Gastrocnemius medialis (tissue), 4 donors: ENCODE measurements around the gene KEAP1. TPM values are rescaled to one million over a fixed set of nuclear protein-coding genes. Genes with fewer than 3 reads are reported as not detected.

Source experiments
- ATAC-seq, 2 donors: fragments of 150-250 bp; one replicate each; pipeline ENCODE4 v1.9.1; 2016
- DNase-seq, 2 donors: peaks; one replicate each; pipeline ENCODE4 v3.0.0-alpha.2; 2019
- H3K27ac ChIP-seq, 4 donors: fragments of 200-600 bp; sonication (generic); 1 replicate in 1 of 4; 2 replicates in 3 of 4; pipeline ENCODE4 v1.5.1; 2016 to 2018; ENCODE audit warnings: mild to moderate bottlenecking in 2 of 4, moderate library complexity in 1 of 4
- H3K27me3 ChIP-seq, 3 donors: fragments of 200-600 bp; sonication (generic) in 2 of 3; 1 replicate in 1 of 3; 2 replicates in 2 of 3; pipeline versions ENCODE4 v1.5.1 to v1.6.0; 2016 to 2019; ENCODE audit warnings: mild to moderate bottlenecking in 1 of 3, moderate library complexity in 1 of 3
- H3K36me3 ChIP-seq, 2 donors: fragments of 200-600 bp; sonication (generic) in 1 of 2; one replicate each; pipeline ENCODE4 v1.5.1; 2017 to 2018
- H3K4me1 ChIP-seq, 2 donors: fragments of 200-600 bp; sonication (generic) in 1 of 2; one replicate each; pipeline ENCODE4 v1.5.1; 2016 to 2017; ENCODE audit warnings: mild to moderate bottlenecking in 2 of 2
- H3K4me3 ChIP-seq, 4 donors: fragments of 200-600 bp; sonication (generic) in 3 of 4; 1 replicate in 1 of 4; 2 replicates in 3 of 4; pipeline ENCODE4 v1.5.1; 2016 to 2019; ENCODE audit warnings: mild to moderate bottlenecking in 2 of 4
- H3K9me3 ChIP-seq, 3 donors: fragments of 200-600 bp; sonication (generic) in 2 of 3; 1 replicate in 1 of 3; 2 replicates in 2 of 3; pipeline ENCODE4 v1.5.1; 2016 to 2019
- CTCF ChIP-seq, 5 experiments: fragments of 450-650 bp in 3 of 5; fragments of 200-600 bp in 2 of 5; sonication (generic) in 2 of 5; IDR thresholded peaks in 4 of 5; conservative IDR thresholded peaks in 1 of 5; 1 replicate in 4 of 5; 2 replicates in 1 of 5; pipeline ENCODE4 v1.5.1; 2016 to 2019; ENCODE audit warnings: antibody characterized with exemption in 5 of 5, mild to moderate bottlenecking in 3 of 5, moderate library complexity in 3 of 5
- POLR2A ChIP-seq, 2 donors: fragments of 450-650 bp; IDR thresholded peaks; one replicate each; pipeline ENCODE4 v1.6.1; 2017; ENCODE audit warnings: antibody characterized with exemption in 2 of 2, mild to moderate bottlenecking in 2 of 2, moderate library complexity in 2 of 2
- in situ Hi-C, 4 donors: fragments of 200-750 bp; cut with MboI; loops; one replicate each; pipeline versions ENCODE4 v1.15.0 to v1.8.0; 2017; ENCODE audit warnings: low sequenced_read_pairs in 4 of 4
- intact Hi-C: fragments of 100-400 bp; cut with DNase I; formaldehyde crosslinking; loops from one replicate; pipeline ENCODE4 v1.15.1; 2023; ENCODE audit warnings: low total_unique reads
- total RNA-seq, 4 donors: library from RNA; depleted of rRNA; stranded (reverse); fragments of >200 nt; gene quantifications; one replicate each; pipeline versions ENCODE4 v1.1.0 to v1.2.3, GENCODE V29; 2016

KEAP1 gene
- total RNA-seq, 4 donors from 2014 or later = 189 to 336 (median 228) TPM

DNA sequence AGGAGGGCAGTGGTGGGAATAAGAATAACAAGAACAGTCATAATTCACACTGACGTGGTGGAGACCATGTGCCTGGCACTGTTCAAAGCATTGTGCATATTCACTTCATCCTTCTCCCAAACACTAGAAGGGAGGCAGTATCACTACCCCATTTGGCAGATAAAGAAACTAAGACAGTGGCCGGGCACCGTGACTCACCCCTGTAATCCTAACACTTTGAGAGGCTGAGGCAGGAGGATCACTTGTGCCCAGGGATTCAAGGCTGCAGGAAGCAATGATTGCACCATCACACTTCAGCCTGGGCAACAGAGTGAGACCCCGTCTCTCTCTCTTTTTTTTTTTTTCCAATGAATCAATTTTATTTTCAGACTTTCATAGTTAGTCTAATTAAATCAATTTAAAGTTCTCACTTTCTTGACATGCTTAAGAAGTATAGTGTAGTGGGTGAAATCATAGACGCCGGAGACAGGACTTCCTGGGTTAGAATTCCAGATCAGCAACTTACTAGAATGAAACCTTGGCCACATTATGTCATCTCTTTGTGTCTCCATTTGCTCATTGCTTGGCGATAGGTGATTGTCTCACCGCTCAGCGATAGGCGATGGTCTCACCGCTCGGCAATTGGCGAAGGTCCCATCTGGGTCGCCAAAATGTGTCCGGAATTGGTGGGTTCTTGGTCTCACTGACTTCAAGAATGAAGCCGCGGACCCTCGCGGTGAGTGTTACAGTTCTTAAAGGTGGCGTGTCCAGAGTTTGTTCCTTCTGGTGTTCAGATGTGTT lies 35.2 kb upstream of the KEAP1 start:
- DNase-seq (no peak), ATAC-seq (no peak)
- intact Hi-C loops = no loop called here
- H3K36me3 ChIP-seq = no peaks in the 10 kb centered on the region
- H3K4me3 ChIP-seq = no peak overlapping the region
- TF ChIP-seq CTCF (IDR thresholded peaks at IDR 0.05 in 4 of 5, conservative IDR thresholded peaks at IDR 0.05 in 1 of 5) (no peak), POLR2A (IDR thresholded peaks at IDR 0.05) (no peak)
- no peak overlapping the region for H3K27ac ChIP-seq
- H3K9me3 ChIP-seq = no peaks in the 10 kb centered on the region
- no peaks in the 10 kb centered on the region for H3K27me3 ChIP-seq
- H3K4me1 ChIP-seq = peaks cover 0 to 3% of the 10 kb centered on the region in 2 donors
- in situ Hi-C loops = no loop called here

DNA sequence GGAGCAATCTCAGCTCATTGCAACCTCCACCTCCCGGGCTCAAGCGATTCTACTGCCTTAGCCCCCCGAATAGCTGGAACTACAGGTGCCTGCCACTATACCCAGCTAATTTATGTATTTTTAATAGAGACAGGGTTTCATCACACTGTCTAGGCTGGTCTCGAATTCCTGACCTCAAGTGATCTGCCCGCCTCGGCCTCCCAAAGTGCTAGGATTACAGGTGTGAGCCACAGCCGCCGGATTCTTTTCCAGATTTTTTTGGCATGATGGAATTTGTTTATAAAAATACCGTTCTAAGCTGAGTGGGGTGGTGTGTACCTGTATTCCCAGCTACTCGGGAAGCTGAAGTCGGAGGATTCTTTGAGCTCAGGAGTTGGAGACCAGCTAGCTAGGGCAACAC lies 34.5 kb upstream of the KEAP1 start:
- Histone ChIP-seq H3K27me3 (no peaks in the 10 kb centered on the region), H3K36me3 (no peaks in the 10 kb centered on the region), H3K9me3 (no peaks in the 10 kb centered on the region), H3K4me1 (no peaks in the 10 kb centered on the region), H3K4me3 (no peak overlapping the region), H3K27ac (no peak overlapping the region)
- in situ Hi-C loops = no loop called here
- DNase-seq = no peak
- no peak for TF ChIP-seq CTCF (IDR thresholded peaks at IDR 0.05 in 4 of 5, conservative IDR thresholded peaks at IDR 0.05 in 1 of 5)
- TF ChIP-seq POLR2A (IDR thresholded peaks at IDR 0.05) = no peak
- no peak for ATAC-seq
- intact Hi-C loops = no loop called here

DNA sequence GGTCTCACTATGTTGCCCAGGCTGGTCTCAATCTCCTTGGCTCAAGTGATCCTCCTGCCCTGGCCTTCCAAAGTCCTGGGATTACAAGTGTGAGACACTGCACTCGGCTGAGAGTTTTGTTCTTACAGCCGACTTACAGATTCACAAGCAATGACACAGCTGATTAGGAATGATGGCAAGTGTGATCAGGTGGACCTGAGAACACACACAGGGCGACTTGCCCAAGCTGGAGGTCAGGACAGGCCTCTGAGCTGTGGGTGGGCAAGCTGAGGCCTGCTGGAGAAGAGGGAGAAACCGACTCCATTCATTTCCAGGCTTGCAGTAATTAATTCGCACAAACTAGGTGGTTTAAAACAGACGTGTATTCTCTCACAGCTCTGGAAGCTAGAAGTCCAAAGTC lies 32.5 kb upstream of the KEAP1 start:
- TF ChIP-seq POLR2A (IDR thresholded peaks at IDR 0.05) (no peak), CTCF (IDR thresholded peaks at IDR 0.05 in 4 of 5, conservative IDR thresholded peaks at IDR 0.05 in 1 of 5) (no peak)
- no peak overlapping the region for H3K27ac ChIP-seq
- intact Hi-C loops (no loop called here), in situ Hi-C loops (no loop called here)
- H3K36me3 ChIP-seq = no peaks in the 10 kb centered on the region
- no peaks in the 10 kb centered on the region for H3K9me3 ChIP-seq
- no peak for DNase-seq
- H3K27me3 ChIP-seq = no peaks in the 10 kb centered on the region
- ATAC-seq = no peak
- no peak overlapping the region for H3K4me3 ChIP-seq
- H3K4me1 ChIP-seq = no peaks in the 10 kb centered on the region

DNA sequence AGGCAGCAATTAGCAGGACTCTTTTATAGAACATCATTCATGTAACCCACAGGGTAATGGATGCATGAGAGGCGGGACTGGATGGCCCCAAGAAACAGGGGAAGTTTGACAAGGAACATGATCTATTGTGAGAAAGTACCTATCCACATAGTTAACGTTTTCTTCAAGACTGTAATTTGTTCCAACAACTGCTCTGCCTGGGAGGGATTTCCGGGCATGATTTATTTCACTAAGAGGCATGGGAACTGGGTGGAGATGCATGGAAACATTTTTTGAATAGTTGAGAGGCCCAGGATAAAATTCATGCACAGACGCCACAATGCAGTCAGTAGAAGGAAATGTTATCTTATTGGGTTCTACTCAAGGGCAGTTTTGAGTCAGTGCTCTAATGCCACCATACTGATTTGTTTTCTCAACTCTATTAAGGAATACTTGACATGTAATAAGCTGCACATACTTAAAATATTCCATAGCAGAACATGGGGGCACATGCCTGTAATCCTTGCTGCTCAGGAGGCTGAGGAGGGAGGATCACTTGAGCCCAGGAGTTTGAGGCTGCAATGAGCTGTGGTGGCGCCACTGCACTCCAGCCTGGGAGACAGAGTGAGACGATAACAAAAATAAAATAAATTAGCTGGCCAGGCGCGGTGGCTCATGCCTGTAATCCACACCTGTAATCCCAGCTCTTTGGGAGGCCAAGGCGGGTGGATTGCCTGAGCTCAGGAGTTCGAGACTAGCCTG lies 30.7 kb upstream of the KEAP1 start:
- intact Hi-C loops = no loop called here
- ATAC-seq (no peak), DNase-seq (no peak)
- no peaks in the 10 kb centered on the region for H3K9me3 ChIP-seq
- no peak overlapping the region for H3K4me3 ChIP-seq
- no peaks in the 10 kb centered on the region for H3K36me3 ChIP-seq
- H3K27me3 ChIP-seq = no peaks in the 10 kb centered on the region
- TF ChIP-seq POLR2A (IDR thresholded peaks at IDR 0.05) (no peak), CTCF (IDR thresholded peaks at IDR 0.05 in 4 of 5, conservative IDR thresholded peaks at IDR 0.05 in 1 of 5) (no peak)
- no peak overlapping the region for H3K27ac ChIP-seq
- in situ Hi-C loops = no loop called here
- H3K4me1 ChIP-seq = no peaks in the 10 kb centered on the region
